Endothelial cell of umbilical vein (primary cell): ENCODE measurements around the gene AARS2. TPM values are rescaled to one million over a fixed set of nuclear protein-coding genes. Genes with fewer than 3 reads are reported as not detected.
"Not testable (repeated sequence)": the region's sequence is repeated elsewhere in the genome, so short reads cannot be mapped to it uniquely, and the experiment has no call there.

Experiments
- BruUV-seq: library from RNA; stranded (reverse); fragments of 400-500 nt; replicated peaks from 2 replicates; lab custom pipeline; 2021; lab: Mats Ljungman, UMichigan
- CTCF ChIA-PET: fragments of 300-600, 350-600 bp; sonication (Branson Sonifier 250); formaldehyde crosslinking; loops from one replicate; lab custom pipeline; 2021; ENCODE audit warnings: antibody characterized with exemption, inconsistent platforms; lab: Charles Lee
- POLR2A ChIA-PET: fragments of 300-600, 350-600 bp; sonication (Branson Sonifier 250); formaldehyde crosslinking; loops from one replicate; lab custom pipeline; 2021; ENCODE audit warnings: antibody characterized with exemption, inconsistent platforms; lab: Charles Lee
- DNase-seq: peaks from one replicate; pipeline ENCODE4 v3.0.0-alpha.2; 2011; ENCODE audit warnings: low read depth, low spot score
- FAIRE-seq: peaks from 2 replicates; lab custom pipeline; 2011; peaks lifted over from hg19 to GRCh38; lab: Jason Lieb, UNC
- H2AFZ ChIP-seq: 2 replicates; pipeline ENCODE4 v1.6.0; 2012; ENCODE audit warnings: low read depth, low read length, control low read depth, inconsistent platforms
- H3K27ac ChIP-seq: 2 replicates; pipeline ENCODE4 v1.5.1; 2011; ENCODE audit warnings: low read depth, mild to moderate bottlenecking, control low read depth, low read length, moderate library complexity; ENCODE audit not compliant: insufficient read depth
- H3K27me3 ChIP-seq, 2 experiments: 2 replicates each; pipeline versions ENCODE4 v1.6.0 to v1.6.1; 2011; ENCODE audit warnings: low read length in 2 of 2, mixed read lengths in 1 of 2; ENCODE audit not compliant: control insufficient read depth in 2 of 2, insufficient read depth in 2 of 2
- H3K36me3 ChIP-seq, 2 experiments: 2 replicates in 1 of 2; 3 replicates in 1 of 2; pipeline ENCODE4 v1.5.1; 2011; ENCODE audit warnings: low read length in 2 of 2, mild to moderate bottlenecking in 1 of 2, moderate library complexity in 1 of 2; ENCODE audit not compliant: control insufficient read depth in 2 of 2, insufficient read depth in 2 of 2; ENCODE audit errors: extremely low read depth in 1 of 2
- H3K4me1 ChIP-seq: 3 replicates; pipeline ENCODE4 v1.5.1; 2011; ENCODE audit warnings: mild to moderate bottlenecking, low read length; ENCODE audit not compliant: control insufficient read depth, insufficient read depth; ENCODE audit errors: extremely low read depth
- H3K4me2 ChIP-seq: 2 replicates; pipeline ENCODE4 v1.6.1; 2011; ENCODE audit warnings: low read length, control low read depth, mixed read lengths; ENCODE audit not compliant: insufficient read depth
- H3K4me3 ChIP-seq, 3 experiments: fragments of 200-600 bp in 1 of 3; sonication (generic), shearing (Covaris generic) in 1 of 3; replicated peaks in 1 of 3; 2 replicates each; pipeline ENCODE4 v1.5.1; 2011 to 2016; ENCODE audit warnings: control low read depth in 3 of 3, low read length in 3 of 3, mild to moderate bottlenecking in 2 of 3, inconsistent platforms in 1 of 3, low read depth in 1 of 3, moderate library complexity in 1 of 3; ENCODE audit not compliant: insufficient read depth in 1 of 3
- H3K79me2 ChIP-seq: 2 replicates; pipeline ENCODE4 v1.6.0; 2012; ENCODE audit warnings: low read length, inconsistent platforms; ENCODE audit not compliant: control insufficient read depth, insufficient read depth
- H3K9ac ChIP-seq: replicated peaks from 2 replicates; pipeline ENCODE3; 2011; ENCODE audit warnings: low read length, control low read depth; ENCODE audit not compliant: insufficient read depth; ENCODE audit errors: extremely low read depth
- H3K9me1 ChIP-seq: replicated peaks from 3 replicates; pipeline ENCODE4 v1.6.0; 2011; ENCODE audit warnings: mild to moderate bottlenecking, low read length; ENCODE audit not compliant: control insufficient read depth, insufficient read depth; ENCODE audit errors: extremely low read depth
- H3K9me3 ChIP-seq: replicated peaks from 2 replicates; pipeline ENCODE4 v1.5.1; 2012; ENCODE audit warnings: low read length, inconsistent platforms; ENCODE audit not compliant: control insufficient read depth, insufficient read depth
- H4K20me1 ChIP-seq: replicated peaks from 2 replicates; pipeline ENCODE3; 2011; ENCODE audit warnings: mild to moderate bottlenecking, low read length; ENCODE audit not compliant: control insufficient read depth, insufficient read depth; ENCODE audit errors: extremely low read depth
- CTCF ChIP-seq, 2 donors: IDR thresholded peaks; 1 replicate in 1 of 2; 2 replicates in 1 of 2; pipeline ENCODE4 v1.5.1; 2011; ENCODE audit warnings: low read length in 2 of 2, mild to moderate bottlenecking in 2 of 2, moderate library complexity in 2 of 2, control low read depth in 1 of 2, inconsistent platforms in 1 of 2, low read depth in 1 of 2; ENCODE audit not compliant: insufficient read depth in 1 of 2; ENCODE audit errors: extremely low read depth in 1 of 2
- EZH2 ChIP-seq: IDR thresholded peaks from 2 replicates; pipeline ENCODE4 v1.6.1; 2012; ENCODE audit warnings: borderline replicate concordance, low read depth, mild to moderate bottlenecking, moderate library complexity, low read length, inconsistent platforms; ENCODE audit not compliant: severe bottlenecking
- FOS ChIP-seq: IDR thresholded peaks from 2 replicates; pipeline ENCODE4 v1.6.1; 2011; ENCODE audit warnings: mild to moderate bottlenecking, low read length, moderate library complexity, borderline replicate concordance; ENCODE audit not compliant: insufficient read depth
- GATA2 ChIP-seq: IDR thresholded peaks from 2 replicates; pipeline ENCODE4 v1.7.0; 2011; ENCODE audit warnings: low read depth, mild to moderate bottlenecking, moderate library complexity, mixed read lengths, low read length; ENCODE audit not compliant: insufficient read length, insufficient read depth
- JUN ChIP-seq: IDR thresholded peaks from 2 replicates; pipeline ENCODE4 v1.6.1; 2011; ENCODE audit warnings: borderline replicate concordance, low read depth; ENCODE audit not compliant: insufficient read length, insufficient read depth
- MAX ChIP-seq: IDR thresholded peaks from 2 replicates; pipeline ENCODE4 v1.6.1; 2011; ENCODE audit not compliant: insufficient read depth, insufficient read length
- MYC ChIP-seq: IDR thresholded peaks from one replicate; pipeline ENCODE4 v1.6.1; 2011; ENCODE audit warnings: mild to moderate bottlenecking, low read depth, low read length
- POLR2A ChIP-seq: IDR thresholded peaks from 2 replicates; pipeline ENCODE4 v1.6.1; 2012; ENCODE audit warnings: low read depth, mild to moderate bottlenecking, control low read depth, low read length
- POLR2AphosphoS5 ChIP-seq: IDR thresholded peaks from 2 replicates; pipeline ENCODE4 v1.6.1; 2012; ENCODE audit warnings: low read depth, mild to moderate bottlenecking, control low read depth, low read length, moderate library complexity; ENCODE audit not compliant: insufficient read depth
- dilution Hi-C: fragments of 300-500 bp; cut with MboI; formaldehyde crosslinking; loops from one replicate; pipeline ENCODE4 v1.15.0; 2019; ENCODE audit warnings: low sequenced_read_pairs; ENCODE audit not compliant: extremely low pct_ligation_motif_present
- intact Hi-C: fragments of 100-400 bp; cut with micrococcal nuclease; formaldehyde crosslinking; loops from one replicate; pipeline ENCODE4 v1.10.0; 2022
- polyA plus RNA-seq, 4 experiments: library from polyadenylated mRNA; depleted of rRNA in 3 of 4; stranded (reverse) in 3 of 4; unstranded in 1 of 4; fragments of >200 nt; gene quantifications; 2 replicates each; pipeline versions ENCODE4 v1.2.1 to v1.2.3, GENCODE V29; 2011 to 2012; ENCODE audit warnings: missing spikeins in 1 of 4
- total RNA-seq: library from RNA; stranded (reverse); gene quantifications from 2 replicates; pipeline ENCODE4 v1.2.3, GENCODE V29; 2021

The AARS2 gene
- total and polyA plus RNA-seq, 2 donors (not counting 3 experiments of a cell fraction or from before 2014, with no cell fraction given): 8.3 to 17.9 TPM

GRCh38 chr6:44329858-44330257 lies 16.7 kb upstream of the AARS2 start:
- dilution Hi-C loops (no loop called here), intact Hi-C loops (no loop called here)
- CTCF ChIA-PET: no interaction called here
- no peak overlapping the region for H3K27ac ChIP-seq
- H3K79me2 ChIP-seq: no peaks in the 10 kb centered on the region
- peaks cover 31 to 42% of the 10 kb centered on the region in 2 experiments for H3K27me3 ChIP-seq
- H3K9ac ChIP-seq: no peak overlapping the region
- H3K4me3 ChIP-seq: no peak overlapping the region
- no peak for TF ChIP-seq JUN
- TF ChIP-seq POLR2A: no peak
- TF ChIP-seq MYC: no peak
- TF ChIP-seq EZH2: no peak
- no peak for TF ChIP-seq MAX
- TF ChIP-seq GATA2: no peak
- no peak for TF ChIP-seq POLR2AphosphoS5
- TF ChIP-seq FOS: no peak
- TF ChIP-seq CTCF (IDR thresholded peaks at IDR 0.05; ENCODE audit: extremely low read depth in 1 of 2, insufficient read depth in 1 of 2, low read depth in 1 of 2, low read length in 2 of 2): no peak
- no peaks in the 10 kb centered on the region for H3K9me3 ChIP-seq
- POLR2A ChIA-PET: no interaction called here
- no peaks in the 10 kb centered on the region for H4K20me1 ChIP-seq
- FAIRE-seq (no peak), DNase-seq (no peak)
- H3K4me2 ChIP-seq: no peak overlapping the region
- no peak overlapping the region for H2AFZ ChIP-seq
- H3K36me3 ChIP-seq: no peaks in the 10 kb centered on the region
- H3K4me1 ChIP-seq: no peaks in the 10 kb centered on the region
- H3K9me1 ChIP-seq: no peaks in the 10 kb centered on the region
- no TSS peak for BruUV-seq

GRCh38 chr6:44328203-44328602 lies 15.1 kb upstream of the AARS2 start:
- H3K79me2 ChIP-seq, H3K36me3 ChIP-seq, H3K27ac ChIP-seq, BruUV-seq, FAIRE-seq, H3K4me3 ChIP-seq, H3K9ac ChIP-seq, intact Hi-C loops, H2AFZ ChIP-seq, CTCF ChIA-PET, H3K9me1 ChIP-seq, H3K4me2 ChIP-seq, H4K20me1 ChIP-seq, POLR2A ChIA-PET, H3K9me3 ChIP-seq, H3K4me1 ChIP-seq, dilution Hi-C loops, DNase-seq: not testable (repeated sequence)
- H3K27me3 ChIP-seq: peaks cover 26 to 35% of the 10 kb centered on the region in 2 experiments
